ENCODE results near the gene CENPT.
"Not testable (repeated sequence)": the region's sequence is repeated elsewhere in the genome, so short reads cannot be mapped to it uniquely, and the experiment has no call there.

Gene CENPT

GRCh38 chr16:67873435-67874370 is 26.2 kb upstream of the CENPT start:
- DNase-seq: no peak

- DNase-seq: peak; percentile 83
Observed at GRCh38 chr16:67872631-67873434, 25.3 kb upstream of the CENPT start, which contains the start of gene EDC4. EDC4 (plus strand) TSS chr16:67873052; CDS start chr16:67873262, 210 bp downstream.

GRCh38 chr16:67872131-67872630 is 24.7 kb upstream of the CENPT start:
- no peak for DNase-seq

- DNase-seq: no peak
Observed at GRCh38 chr16:67871256-67871655, 23.8 kb upstream of the CENPT start.

GRCh38 chr16:67869653-67870052 is 22.2 kb upstream of the CENPT start:
- no peak for DNase-seq

- no peak for DNase-seq
Observed at GRCh38 chr16:67868290-67868689, 20.8 kb upstream of the CENPT start.

GRCh38 chr16:67865318-67865717 is 17.8 kb upstream of the CENPT start:
- DNase-seq: no peak

- no peak for DNase-seq
Observed at GRCh38 chr16:67864594-67864993, 17.1 kb upstream of the CENPT start.

GRCh38 chr16:67864044-67864443 is 16.6 kb upstream of the CENPT start:
- DNase-seq: not testable (repeated sequence)

- DNase-seq: no peak
Observed at GRCh38 chr16:67862623-67863583, 15.4 kb upstream of the CENPT start.

GRCh38 chr16:67861877-67862276 is 14.4 kb upstream of the CENPT start:
- no peak for DNase-seq

GRCh38 chr16:67860589-67861398 is 13.3 kb upstream of the CENPT start:
- no peak for DNase-seq

GRCh38 chr16:67858500-67858899 is 11.0 kb upstream of the CENPT start:
- DNase-seq: no peak

- DNase-seq: no peak
Observed at GRCh38 chr16:67857547-67858233, 10.2 kb upstream of the CENPT start.

- DNase-seq: no peak
Observed at GRCh38 chr16:67856927-67857546, 9.5 kb upstream of the CENPT start.

GRCh38 chr16:67855789-67856188 is 8.3 kb upstream of the CENPT start:
- DNase-seq: no peak

GRCh38 chr16:67853670-67854069 is 6.2 kb upstream of the CENPT start:
- DNase-seq: no peak

GRCh38 chr16:67848118-67848517 is 625 bp upstream of the CENPT start:
- DNase-seq: no peak

GRCh38 chr16:67846320-67847063 is 1.0 kb downstream of the CENPT start, which contains the start of gene NUTF2:
NUTF2 (plus strand) TSS chr16:67846933; CDS start chr16:67865131, 18,198 bp downstream.
- peak; percentile 92 for DNase-seq

- DNase-seq: no peak
Observed at GRCh38 chr16:67846063-67846319, 1.5 kb downstream of the CENPT start.
